Left ventricle myocardium inferior (tissue), 1 donor: ENCODE measurements around the gene VMO1. TPM values are rescaled to one million over a fixed set of nuclear protein-coding genes. Genes with fewer than 3 reads are reported as not detected.

ENCODE experiments used
- DNase-seq: peaks from one replicate; pipeline ENCODE4 v3.0.0-alpha.2; 2020
- H3K27ac ChIP-seq: fragments of 200-600 bp; replicated peaks from 2 replicates; pipeline ENCODE4 v1.8.0; 2021
- H3K27me3 ChIP-seq: fragments of 200-600 bp; 2 replicates; pipeline ENCODE4 v1.8.0; 2021; ENCODE audit warnings: low read depth
- H3K36me3 ChIP-seq: fragments of 200-600 bp; 2 replicates; pipeline ENCODE4 v1.8.0; 2021
- H3K4me1 ChIP-seq: fragments of 200-600 bp; 2 replicates; pipeline ENCODE4 v1.8.0; 2021
- H3K4me3 ChIP-seq: fragments of 200-600 bp; 2 replicates; pipeline ENCODE4 v1.8.0; 2021; ENCODE audit warnings: mild to moderate bottlenecking, moderate library complexity
- H3K9me3 ChIP-seq: fragments of 200-600 bp; replicated peaks from 2 replicates; pipeline ENCODE4 v1.8.0; 2021
- intact Hi-C: fragments of 100-400 bp; cut with micrococcal nuclease; formaldehyde crosslinking; loops from one replicate; pipeline ENCODE4 v1.11.0; 2022
- total RNA-seq: library from RNA; stranded (reverse); fragmentation: NEBNext Ultra II Directional; extraction: Animal tissue kit (Norgen Biotek cat#: 25700); gene quantifications from one replicate; pipeline ENCODE4 v1.2.1, GENCODE V29; 2021
- TF ChIP-seq, protein P1 (sequence below): fragments of 200-600 bp; IDR thresholded peaks from 2 replicates; pipeline ENCODE4 v1.8.0; 2021; ENCODE audit warnings: antibody characterized with exemption, mild to moderate bottlenecking, borderline replicate concordance
- donor health status: DM: no; HTN: yes; CAD: no; lungs with severe emphysema.

Gene VMO1
- total RNA-seq, 1 donor from 2014 or later, result 0.63 TPM

DNA sequence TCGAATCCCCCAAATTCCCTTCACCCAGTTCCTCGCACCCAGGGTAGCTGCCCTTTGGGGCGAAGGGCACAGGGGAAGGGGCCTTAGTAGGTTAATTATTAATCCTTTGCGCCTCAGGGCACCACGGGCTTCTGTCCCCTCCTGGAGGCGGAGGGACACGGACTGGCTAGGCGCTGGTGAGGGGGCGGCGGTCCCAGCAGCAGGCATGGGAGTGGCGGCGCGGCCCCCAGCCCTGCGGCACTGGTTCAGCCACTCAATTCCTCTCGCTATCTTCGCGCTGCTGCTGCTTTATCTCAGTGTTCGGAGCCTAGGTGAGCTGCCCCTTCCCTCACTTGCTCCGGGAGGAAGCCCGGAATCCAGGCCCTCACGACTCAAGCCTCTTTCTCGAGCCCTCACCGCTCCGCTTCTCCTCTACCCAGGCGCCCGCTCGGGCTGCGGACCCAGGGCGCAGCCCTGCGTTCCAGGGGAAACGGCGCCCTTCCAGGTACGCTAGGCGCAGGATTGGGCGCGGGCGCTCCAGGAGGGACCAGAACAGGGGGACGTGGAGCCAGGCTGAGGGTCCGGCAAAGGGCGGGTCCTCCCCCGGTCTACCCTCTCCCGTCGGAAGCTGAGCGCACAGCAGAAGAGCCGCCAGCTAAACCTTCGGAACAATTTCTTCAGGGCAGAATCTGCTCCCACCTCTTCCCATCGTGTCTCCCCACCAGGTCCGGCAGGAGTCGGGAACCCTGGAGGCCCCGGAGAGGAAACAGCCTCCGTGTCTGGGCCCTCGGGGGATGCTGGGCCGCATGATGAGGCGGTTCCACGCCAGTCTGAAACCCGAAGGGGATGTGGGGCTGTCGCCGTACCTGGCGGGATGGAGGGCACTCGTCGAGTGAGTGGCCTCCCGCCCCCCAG lies 2.9 kb upstream of the VMO1 start, which contains the start of gene GLTPD2:
GLTPD2 (plus strand) TSS at position 158 of the 894 bp plus-strand sequence; CDS start at position 206, 48 bp downstream.
- intact Hi-C loops, result loop anchor here (5.0 kb wide), 1 partner anchor 98 kb away; no protein-coding TSS in a partner anchor
- Histone ChIP-seq H3K36me3 (no peaks in the 10 kb centered on the region), H3K27ac (peak within 1 kb of the TSS; percentile 100), H3K9me3 (no peaks in the 10 kb centered on the region), H3K27me3 (peaks cover 24% of the 10 kb centered on the region), H3K4me1 (peaks cover 55% of the 10 kb centered on the region), H3K4me3 (peak within 1 kb of the TSS; percentile 90)
- TF ChIP-seq, protein P1, sequence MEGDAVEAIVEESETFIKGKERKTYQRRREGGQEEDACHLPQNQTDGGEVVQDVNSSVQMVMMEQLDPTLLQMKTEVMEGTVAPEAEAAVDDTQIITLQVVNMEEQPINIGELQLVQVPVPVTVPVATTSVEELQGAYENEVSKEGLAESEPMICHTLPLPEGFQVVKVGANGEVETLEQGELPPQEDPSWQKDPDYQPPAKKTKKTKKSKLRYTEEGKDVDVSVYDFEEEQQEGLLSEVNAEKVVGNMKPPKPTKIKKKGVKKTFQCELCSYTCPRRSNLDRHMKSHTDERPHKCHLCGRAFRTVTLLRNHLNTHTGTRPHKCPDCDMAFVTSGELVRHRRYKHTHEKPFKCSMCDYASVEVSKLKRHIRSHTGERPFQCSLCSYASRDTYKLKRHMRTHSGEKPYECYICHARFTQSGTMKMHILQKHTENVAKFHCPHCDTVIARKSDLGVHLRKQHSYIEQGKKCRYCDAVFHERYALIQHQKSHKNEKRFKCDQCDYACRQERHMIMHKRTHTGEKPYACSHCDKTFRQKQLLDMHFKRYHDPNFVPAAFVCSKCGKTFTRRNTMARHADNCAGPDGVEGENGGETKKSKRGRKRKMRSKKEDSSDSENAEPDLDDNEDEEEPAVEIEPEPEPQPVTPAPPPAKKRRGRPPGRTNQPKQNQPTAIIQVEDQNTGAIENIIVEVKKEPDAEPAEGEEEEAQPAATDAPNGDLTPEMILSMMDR, result no peak
- DNase-seq, result no peak

DNA sequence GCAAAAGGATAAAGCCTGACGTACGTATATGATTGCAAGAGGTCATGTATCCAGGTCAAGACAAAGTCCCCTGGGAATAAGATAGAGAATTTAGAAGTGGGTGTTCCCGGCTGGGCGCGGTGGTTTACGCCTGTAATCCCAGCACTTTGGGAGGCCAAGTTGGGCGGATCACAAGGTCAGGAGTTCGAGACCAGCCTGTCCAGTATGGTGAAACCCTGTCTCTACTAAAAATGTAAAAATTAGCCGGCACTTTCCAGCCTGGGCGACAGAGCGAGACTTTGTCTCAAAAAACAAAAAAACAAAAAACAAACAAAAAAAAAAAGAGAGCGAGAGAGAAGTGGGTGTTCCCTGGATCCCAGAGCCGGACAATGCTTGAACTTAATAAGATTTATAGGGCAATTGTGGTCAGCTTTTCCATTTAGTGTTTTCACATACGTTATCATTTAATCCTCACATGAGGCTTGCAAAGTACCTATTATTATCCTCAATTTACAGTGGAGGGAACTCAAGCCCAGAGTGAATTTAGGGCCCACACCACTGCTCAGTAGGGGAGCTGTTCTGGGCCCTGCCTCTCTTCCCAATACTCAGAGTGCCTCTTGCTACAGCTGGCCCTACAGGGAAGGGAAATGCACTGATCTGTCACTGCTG lies 2.1 kb upstream of the VMO1 start:
- TF ChIP-seq, protein P1, result no peak
- Histone ChIP-seq H3K27ac (no peak overlapping the region), H3K27me3 (peaks cover 32% of the 10 kb centered on the region), H3K36me3 (no peaks in the 10 kb centered on the region), H3K4me3 (peak overlapping the region; percentile 90), H3K9me3 (no peaks in the 10 kb centered on the region), H3K4me1 (peaks cover 55% of the 10 kb centered on the region)
- intact Hi-C loops, result loop anchor here (5.0 kb wide), 1 partner anchor 99 kb away; no protein-coding TSS in a partner anchor
- no peak for DNase-seq

DNA sequence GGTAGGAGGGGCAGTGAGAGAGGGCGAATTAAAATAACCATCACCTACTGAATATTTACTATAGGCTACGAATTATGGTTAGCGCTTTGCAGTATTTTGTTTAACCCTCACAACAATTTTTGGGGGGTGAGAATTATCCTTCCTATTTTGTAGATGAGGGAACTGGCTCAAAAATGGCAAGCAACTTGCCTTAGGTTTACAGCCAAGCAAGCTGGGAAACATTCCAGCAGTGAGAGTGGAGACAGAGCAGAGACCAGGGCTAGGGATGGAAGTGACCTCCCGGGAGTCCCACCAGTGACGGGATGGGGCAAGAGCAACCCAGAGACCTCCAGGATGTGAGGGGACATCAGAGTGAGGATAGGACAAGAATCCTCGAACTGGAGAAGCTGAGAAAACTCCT lies 352 bp upstream of the VMO1 start:
- peaks cover 55% of the 10 kb centered on the region for H3K4me1 ChIP-seq
- H3K36me3 ChIP-seq, result no peaks in the 10 kb centered on the region
- no peak overlapping the region for H3K27ac ChIP-seq
- DNase-seq, result no peak
- peak overlapping the region; percentile 57 for H3K4me3 ChIP-seq
- peaks cover 50% of the 10 kb centered on the region for H3K27me3 ChIP-seq
- TF ChIP-seq, protein P1, result no peak
- intact Hi-C loops, result loop anchor here (5.0 kb wide), 1 partner anchor 101 kb away; no protein-coding TSS in a partner anchor
- H3K9me3 ChIP-seq, result no peaks in the 10 kb centered on the region

DNA sequence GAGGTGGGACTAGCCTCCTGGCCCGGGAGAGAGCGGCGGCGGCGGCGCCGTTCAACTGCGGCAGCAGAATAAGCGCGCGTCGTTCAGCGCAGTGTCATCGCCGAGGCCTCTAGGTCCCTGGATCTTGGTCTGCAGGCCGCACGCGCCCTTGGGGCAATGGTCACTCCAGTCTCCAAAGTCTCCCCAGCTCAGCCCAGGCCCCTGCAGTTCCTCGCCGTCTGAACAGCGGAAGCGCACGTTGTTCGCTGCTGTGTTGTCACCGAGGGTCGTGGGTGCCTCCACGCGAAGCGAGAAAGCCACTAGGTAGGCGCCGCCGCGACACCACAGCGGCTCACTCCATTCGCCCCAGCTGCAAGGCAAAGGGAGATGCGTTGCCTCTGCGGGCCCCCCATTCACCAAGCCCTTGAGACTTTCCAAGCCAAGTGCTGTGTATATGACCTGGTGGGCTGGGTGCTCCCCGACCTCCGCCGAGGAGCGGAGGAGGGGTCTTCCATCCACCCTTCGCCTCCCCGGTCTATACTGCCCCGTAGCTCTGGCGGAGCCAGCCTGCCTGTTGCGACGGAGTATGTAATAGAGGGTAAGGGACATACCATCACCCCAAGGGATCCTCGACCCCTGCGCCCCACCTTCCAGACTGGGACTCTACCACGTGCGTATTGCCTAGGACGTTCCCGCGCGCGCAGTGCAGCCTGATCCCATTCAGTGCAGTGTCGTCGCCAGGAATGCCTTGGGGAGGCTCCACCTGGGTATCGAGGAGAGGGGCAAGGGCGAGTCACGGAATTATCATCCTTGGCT lies 656 bp downstream of the VMO1 start:
- no peak for DNase-seq
- peaks cover 52% of the 10 kb centered on the region for H3K4me1 ChIP-seq
- intact Hi-C loops, result loop anchor here (5.0 kb wide), 1 partner anchor 102 kb away; no protein-coding TSS in a partner anchor
- no peaks in the 10 kb centered on the region for H3K9me3 ChIP-seq
- H3K27me3 ChIP-seq, result peaks cover 60% of the 10 kb centered on the region
- peak overlapping the region; percentile 57 for H3K4me3 ChIP-seq
- TF ChIP-seq, protein P1, result no peak
- H3K36me3 ChIP-seq, result no peaks in the 10 kb centered on the region
- no peak overlapping the region for H3K27ac ChIP-seq

DNA sequence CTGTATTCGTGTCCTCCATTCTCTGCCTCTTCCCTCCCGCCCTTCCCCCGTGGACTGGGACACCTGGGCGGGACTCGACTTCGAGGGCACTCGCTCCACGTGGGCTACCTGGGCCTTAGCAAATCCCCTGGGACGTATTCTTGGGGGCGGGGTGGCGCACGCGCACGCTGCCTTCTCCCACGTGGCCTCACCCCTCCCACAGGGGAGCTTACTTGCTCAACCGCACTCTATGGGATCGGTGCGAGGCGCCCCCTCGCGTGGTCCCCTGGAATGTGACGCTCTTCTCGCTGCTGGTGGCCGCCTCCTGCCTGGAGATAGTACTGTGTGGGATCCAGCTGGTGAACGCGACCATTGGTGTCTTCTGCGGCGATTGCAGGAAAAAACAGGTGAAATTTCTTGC lies 3.5 kb downstream of the VMO1 start:
- Histone ChIP-seq H3K4me1 (peaks cover 27% of the 10 kb centered on the region), H3K27ac (no peak overlapping the region), H3K4me3 (no peak overlapping the region), H3K9me3 (no peaks in the 10 kb centered on the region), H3K27me3 (peaks cover 88% of the 10 kb centered on the region), H3K36me3 (no peaks in the 10 kb centered on the region)
- intact Hi-C loops, result no loop called here
- DNase-seq, result no peak
- TF ChIP-seq, protein P1, result no peak
